Measurements from ENCODE around the gene LTB.
A peak's percentile ranks its signal among the peaks of the same experiment; 100 is the strongest.
"Not testable (repeated sequence)": the region's sequence is repeated elsewhere in the genome, so short reads cannot be mapped to it uniquely, and the experiment has no call there.

LTB gene

GRCh38 chr6:31607317-31607716, 25.1 kb upstream of the LTB start:
- no peak for DNase-seq

- peak; percentile 58 for DNase-seq
These were observed 14.8 kb upstream of the LTB start for GRCh38 chr6:31597006-31597405.

- no peak for DNase-seq
These were observed 10.2 kb upstream of the LTB start for GRCh38 chr6:31592396-31592771.

- DNase-seq, result not testable (repeated sequence)
These were observed 8.5 kb upstream of the LTB start for GRCh38 chr6:31590691-31591090.

- DNase-seq, result no peak
These were observed 6.8 kb upstream of the LTB start for GRCh38 chr6:31588871-31589650.

- DNase-seq, result no peak
These were observed 5.9 kb upstream of the LTB start for GRCh38 chr6:31587791-31588777.

GRCh38 chr6:31586599-31587281, 4.5 kb upstream of the LTB start:
- DNase-seq, result peak; percentile 62

GRCh38 chr6:31586008-31586407, 3.8 kb upstream of the LTB start, which contains the start of gene LST1:
LST1 (plus strand) TSS chr6:31586277; CDS start chr6:31587300, 1,023 bp downstream.
- peak; percentile 47 for DNase-seq

GRCh38 chr6:31585491-31585890, 3.3 kb upstream of the LTB start:
- peak; percentile 65 for DNase-seq

- no peak for DNase-seq
These were observed 592 bp downstream of the LTB start for GRCh38 chr6:31581434-31582229.

GRCh38 chr6:31580807-31581433, 1.3 kb downstream of the LTB start:
- DNase-seq, result peak; percentile 88

- DNase-seq, result no peak
These were observed 1.8 kb downstream of the LTB start for GRCh38 chr6:31580438-31580740.

GRCh38 chr6:31579546-31580437, 2.4 kb downstream of the LTB start:
- DNase-seq, result no peak

GRCh38 chr6:31579119-31579505, 3.1 kb downstream of the LTB start:
- DNase-seq, result no peak

GRCh38 chr6:31578184-31579118, 3.8 kb downstream of the LTB start:
- DNase-seq, result no peak

- DNase-seq, result no peak
These were observed 4.7 kb downstream of the LTB start for GRCh38 chr6:31577579-31577966.

- peak; percentile 58 for DNase-seq
These were observed 5.2 kb downstream of the LTB start for GRCh38 chr6:31576897-31577578.

- DNase-seq, result no peak
These were observed 6.1 kb downstream of the LTB start for GRCh38 chr6:31575952-31576685.
